ENCODE data around the gene INSRR. TPM values are rescaled to one million over a fixed set of nuclear protein-coding genes. Genes with fewer than 3 reads are reported as not detected.
A peak's percentile ranks its signal among the peaks of the same experiment; 100 is the strongest.

INSRR gene
- total RNA-seq, 1 experiment from 2014 or later = not detected

DNA sequence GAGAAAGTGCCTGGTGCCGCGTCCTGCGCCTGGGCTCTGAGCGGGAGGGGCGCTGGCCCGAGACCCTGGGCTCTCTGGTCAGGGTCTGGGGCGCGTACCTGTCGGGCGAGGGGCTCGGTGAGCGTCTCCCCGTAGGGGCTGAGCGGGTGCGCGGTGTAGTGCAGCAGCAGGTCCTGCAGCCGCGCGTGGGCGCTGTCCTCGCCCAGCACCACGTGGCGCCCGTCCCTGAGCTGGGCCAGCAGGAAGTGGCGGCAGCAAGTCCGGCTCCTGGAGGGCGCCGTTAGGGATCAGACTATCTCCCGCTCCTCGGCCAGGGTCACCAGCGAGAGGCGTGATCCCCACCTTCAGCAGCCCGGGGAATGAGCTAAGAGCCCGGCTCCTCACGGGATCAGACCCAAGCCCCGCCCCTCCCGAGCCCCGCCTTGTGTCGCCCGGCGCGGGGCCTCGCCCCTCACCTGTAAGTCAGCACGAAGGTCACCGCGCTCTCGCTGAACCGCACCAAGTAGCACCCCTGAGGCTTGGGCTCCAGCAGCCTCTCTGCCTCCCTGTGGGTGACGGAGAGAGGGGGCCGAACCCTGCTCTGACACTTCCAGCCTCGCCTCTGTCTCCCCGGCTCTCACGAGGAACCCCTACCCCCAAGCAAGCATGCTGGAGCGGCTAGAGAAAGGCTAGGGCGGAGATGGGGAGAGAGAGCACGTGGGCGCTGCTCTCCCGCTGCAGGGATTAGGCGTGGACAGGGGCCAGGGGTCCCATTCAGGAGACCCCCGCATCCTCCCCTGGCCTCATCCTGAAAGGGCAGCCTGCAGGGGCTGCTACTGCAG, 45.0 kb downstream of the INSRR start:
- in situ Hi-C loops (cut with HindIII; ENCODE audit: low sequenced_read_pairs) = no loop called here
- peak; percentile 24 for DNase-seq (ENCODE audit: low spot score)

DNA sequence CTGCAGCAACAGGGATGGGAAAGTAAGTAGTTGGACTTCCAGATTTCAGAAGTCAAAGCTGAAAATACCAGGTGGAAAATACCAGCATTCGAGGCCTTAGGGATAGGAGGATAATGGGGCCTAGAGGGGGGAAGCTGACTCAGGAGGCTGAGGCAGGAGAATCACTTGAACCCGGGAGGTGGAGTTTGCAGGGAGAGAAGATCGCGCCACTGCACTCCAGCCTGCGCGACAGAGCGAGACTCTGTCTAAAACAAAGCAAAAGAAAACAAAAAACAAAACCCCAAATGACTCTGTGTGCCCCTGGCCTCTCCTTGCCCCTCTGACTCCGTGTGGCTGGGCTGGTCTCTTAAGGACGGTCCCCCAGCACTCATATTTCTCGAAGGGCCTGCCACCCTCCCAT, 45.6 kb downstream of the INSRR start:
- DNase-seq (ENCODE audit: low spot score) = no peak
- in situ Hi-C loops (cut with HindIII; ENCODE audit: low sequenced_read_pairs) = no loop called here

DNA sequence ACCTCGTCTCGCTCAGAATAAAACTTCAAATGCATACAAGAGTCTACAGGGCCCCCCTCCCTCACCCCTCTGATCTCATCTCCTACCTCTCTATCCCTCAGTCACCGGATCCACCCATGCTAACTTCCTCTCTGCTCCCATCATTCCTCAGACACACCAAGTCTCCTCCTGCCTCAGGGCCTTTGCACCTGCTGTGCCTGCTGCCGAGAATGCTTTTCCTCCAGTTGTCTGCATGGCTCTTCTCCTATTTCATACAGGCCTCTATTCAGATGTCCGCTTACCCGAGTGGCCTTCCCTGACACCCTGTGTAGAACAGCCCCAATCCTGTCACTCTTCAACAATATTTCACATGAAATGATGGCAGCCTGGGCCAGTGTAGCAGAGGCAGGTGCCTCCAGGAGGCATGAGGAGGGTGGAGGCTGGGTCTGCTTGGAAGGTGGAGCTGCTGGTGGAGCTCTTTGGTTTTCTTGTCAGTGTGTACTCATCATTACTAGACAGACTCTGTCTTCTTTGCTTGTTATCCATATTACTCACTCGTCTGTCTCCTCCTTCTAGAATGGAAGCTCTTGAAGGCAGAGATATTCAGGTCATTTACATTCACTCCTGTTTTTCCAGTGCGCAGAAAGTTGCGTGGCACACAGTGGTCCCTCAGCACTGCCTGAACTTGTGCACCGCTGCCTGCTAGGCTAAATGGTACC, 46.5 kb downstream of the INSRR start:
- in situ Hi-C loops (cut with HindIII; ENCODE audit: low sequenced_read_pairs) = no loop called here
- DNase-seq (ENCODE audit: low spot score) = no peak

DNA sequence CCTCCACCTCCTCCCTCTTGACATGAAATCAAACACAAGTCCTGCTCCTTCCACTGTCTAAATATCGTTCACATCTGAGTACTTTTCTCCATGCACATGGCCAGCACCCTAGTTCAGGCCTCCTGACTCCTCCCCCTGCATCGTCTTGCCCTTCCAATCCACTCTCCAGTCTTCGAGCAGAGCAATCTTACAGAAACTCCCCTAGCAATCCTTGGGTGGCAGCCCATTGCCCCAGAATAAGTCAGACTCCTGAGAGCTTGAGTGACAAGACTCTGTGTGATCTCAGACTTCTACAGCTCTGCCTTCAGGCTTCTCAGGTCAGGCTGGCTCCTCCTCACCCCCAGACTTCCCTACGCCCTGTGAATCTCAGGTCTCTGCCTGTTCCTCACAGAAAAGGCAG, 47.7 kb downstream of the INSRR start:
- in situ Hi-C loops (cut with HindIII; ENCODE audit: low sequenced_read_pairs) = no loop called here
- DNase-seq (ENCODE audit: low spot score) = no peak

DNA sequence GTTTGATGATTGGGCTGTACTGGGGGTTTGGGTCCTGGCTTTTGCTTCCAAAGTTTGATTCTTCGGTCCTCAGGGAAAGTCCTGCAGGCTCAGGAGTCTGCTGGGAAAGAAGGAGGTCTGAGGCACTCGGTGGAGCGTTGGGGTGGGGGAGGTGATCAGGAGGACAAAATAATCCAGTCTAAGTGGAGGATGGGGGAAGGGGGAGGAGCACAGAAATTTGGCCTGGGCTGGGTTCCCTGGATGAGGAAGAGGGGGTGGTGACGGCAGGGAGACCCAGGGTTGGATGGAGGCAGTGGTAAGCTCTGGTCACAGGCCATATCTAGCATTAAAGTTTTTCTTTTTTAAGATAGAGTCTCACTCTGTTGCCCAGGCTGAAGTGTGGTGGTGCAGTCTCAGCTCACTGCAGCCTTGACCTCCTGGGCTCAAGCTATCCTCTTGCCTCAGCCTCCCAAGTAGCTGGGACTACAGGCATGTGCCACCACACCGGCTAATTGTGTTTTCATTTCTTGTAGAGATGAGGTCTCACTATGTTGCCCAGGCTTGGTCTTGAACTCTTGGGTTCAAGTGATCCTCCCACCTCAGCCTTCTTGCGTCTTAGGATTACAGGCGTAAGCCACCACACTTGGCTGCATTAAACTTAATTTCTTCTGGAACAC, 49.1 kb downstream of the INSRR start:
- in situ Hi-C loops (cut with HindIII; ENCODE audit: low sequenced_read_pairs) = no loop called here
- DNase-seq (ENCODE audit: low spot score) = no peak

DNA sequence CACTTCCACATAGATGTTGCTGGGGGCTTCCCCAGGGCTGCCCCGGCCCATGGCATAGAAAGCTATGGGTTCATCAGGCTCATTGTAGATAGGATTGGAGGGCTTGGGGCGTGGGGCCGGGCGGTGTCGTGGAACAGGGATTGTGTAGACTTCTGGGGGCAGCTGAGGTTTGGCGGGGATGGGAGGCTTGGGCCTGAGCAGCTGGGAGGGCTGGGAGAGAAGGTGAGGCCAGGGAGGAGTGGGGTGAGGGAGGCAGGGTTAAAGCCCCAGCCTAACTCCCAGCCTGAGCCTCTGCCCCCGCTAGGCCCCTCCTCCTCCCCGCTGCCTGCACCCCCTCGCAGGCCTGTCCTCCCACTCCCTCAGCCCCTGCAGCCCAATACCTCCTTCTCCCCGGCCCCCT, 49.6 kb downstream of the INSRR start:
- no peak for DNase-seq (ENCODE audit: low spot score)

DNA sequence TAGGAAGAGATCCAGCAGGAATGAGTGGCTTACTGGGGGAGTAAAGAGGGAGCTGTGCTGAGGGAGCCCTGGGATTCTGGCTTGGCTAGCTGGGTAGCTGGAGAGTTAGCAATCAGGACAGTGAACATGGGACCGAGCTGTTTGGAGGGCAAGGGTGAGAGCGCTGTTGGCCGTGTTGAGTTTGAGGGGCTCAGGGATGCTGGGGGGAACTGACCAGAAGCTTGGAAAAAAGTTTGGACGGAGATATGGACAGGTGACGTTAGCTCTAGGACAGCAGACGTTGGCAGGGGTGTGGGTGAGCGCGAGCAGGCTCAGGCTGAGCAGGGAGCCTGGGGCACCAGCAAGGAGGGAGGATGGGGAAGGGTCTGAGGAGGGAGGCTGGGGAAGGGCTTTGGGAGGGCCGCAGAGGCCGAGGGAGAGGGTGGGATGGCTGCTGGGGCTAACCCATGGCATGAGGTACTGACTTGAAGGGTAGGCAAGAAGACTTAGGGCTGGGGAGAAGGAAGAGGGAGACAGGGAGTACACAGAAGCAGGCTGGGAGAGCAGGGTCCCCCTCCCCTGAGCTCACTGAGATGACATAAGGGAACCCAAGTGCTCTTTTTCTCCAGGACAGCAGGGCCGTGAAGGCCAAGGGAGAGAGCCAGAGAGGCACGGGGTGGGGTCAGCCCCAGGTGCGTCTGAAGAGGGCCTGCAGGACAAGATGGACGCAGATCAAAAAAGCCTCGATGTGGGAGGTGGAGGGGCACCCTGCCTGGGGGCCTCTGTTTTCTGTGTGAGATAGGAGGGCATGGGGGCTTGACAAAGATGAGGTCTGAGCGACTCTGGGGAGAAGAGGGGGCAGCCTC, 50.5 kb downstream of the INSRR start:
- no peak for DNase-seq (ENCODE audit: low spot score)

More for the DNA sequence above, 49.6 kb downstream of the INSRR start:
- in situ Hi-C loops (cut with HindIII; ENCODE audit: low sequenced_read_pairs) = no loop called here

DNA sequence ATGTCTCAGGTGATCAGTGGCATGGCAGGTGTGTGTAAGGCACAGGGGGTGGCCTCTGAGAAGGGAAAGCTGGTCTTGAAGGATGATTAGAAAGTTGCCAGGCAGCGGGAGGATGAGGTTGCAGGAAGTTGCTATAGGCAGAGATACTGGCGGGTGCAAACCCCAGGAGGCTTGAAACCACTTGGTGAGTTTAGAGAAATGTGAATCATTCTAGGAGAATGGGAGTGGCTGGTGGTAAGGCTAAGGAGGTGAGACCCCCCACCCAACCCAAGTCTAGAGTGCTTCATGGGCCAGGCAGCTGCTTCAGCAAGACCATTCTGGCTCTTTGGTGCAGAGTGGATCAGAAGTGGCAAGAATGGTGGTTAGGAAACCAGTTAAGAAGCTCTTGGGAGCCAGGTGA, 51.3 kb downstream of the INSRR start:
- no peak for DNase-seq (ENCODE audit: low spot score)
- in situ Hi-C loops (cut with HindIII; ENCODE audit: low sequenced_read_pairs) = no loop called here

More for the DNA sequence above, 50.5 kb downstream of the INSRR start:
- in situ Hi-C loops (cut with HindIII; ENCODE audit: low sequenced_read_pairs) = no loop called here

DNA sequence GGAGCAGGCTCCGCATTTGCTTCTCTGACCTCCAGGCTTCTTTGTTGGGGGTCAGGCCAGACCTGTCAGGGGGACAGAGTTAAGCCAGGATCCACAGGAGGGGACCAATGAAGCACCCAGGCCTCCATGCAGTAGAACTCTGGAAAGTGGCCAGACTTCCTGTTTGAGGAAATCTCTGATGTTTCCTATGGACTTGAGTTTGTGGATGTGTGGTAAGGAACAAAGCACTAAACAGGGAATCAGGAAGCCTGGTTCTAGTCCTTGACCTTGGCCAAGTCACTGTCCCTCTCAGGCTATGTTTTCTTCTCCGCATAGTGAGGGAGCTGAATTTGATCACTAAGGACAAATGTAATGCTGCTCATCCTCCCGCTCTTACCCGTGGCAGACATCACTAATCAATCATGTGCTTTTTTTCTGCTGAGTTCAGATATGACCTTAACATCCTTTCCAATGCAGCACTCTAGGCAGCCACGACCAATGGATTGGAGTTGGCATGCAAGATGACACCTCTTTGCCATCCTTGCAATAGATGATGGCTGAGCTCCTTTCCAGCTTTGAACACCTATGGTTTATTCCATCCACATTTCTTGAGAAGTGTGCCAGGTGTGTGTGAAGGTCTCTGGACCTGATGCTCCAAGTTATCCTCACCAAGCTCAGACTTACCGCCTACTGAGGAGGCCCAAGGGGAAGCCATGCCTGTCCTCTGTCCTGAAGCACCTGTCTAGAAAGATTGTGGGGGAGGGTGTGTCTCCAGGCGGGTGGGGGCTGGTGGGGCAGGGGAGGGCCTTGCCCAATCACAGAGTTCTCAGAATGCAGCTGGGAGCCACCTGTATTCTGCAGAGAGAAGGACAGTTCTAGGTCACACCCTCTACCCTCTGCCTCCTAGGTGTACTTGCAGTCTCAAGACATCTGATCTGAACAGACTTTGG, 52.1 kb downstream of the INSRR start:
- no peak for DNase-seq (ENCODE audit: low spot score)

DNA sequence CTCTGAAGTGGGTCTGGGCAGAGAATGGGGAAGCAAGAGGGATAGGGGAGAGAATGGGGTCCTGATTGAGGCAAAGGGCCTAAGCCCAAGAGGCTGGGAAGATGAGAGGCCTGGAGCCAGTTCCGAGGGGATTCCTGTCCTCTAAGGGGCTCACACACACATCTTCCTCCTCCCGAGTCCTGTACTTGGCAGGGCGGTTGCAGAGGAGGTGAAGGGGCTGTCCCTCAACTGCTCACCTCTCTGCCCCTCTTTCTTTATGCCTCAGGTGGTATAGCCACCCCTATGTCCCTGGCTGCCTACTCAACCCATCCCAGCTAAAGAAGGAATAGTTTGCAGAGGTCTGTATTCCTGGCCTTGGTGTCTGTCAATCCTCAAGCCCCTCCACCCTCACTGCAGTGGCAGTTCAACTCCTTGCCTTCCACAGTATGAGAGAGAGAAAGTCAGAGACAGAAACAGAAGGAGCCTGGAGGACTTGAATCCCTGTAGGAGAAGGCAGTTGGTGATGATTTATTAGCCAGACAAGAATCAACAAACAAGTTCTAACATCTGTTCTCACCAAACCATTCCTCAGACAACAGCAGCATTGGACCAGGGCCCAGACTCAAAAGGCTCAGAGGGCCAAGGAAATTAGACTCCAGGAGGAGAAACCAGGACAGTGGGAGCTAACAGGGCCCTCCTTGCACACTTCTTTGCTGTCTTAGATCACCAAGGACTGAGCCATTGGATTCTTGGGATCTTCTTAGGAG, 53.0 kb downstream of the INSRR start:
- no peak for DNase-seq (ENCODE audit: low spot score)
- in situ Hi-C loops (cut with HindIII; ENCODE audit: low sequenced_read_pairs) = no loop called here

More for the DNA sequence above, 52.1 kb downstream of the INSRR start:
- in situ Hi-C loops (cut with HindIII; ENCODE audit: low sequenced_read_pairs) = no loop called here

DNA sequence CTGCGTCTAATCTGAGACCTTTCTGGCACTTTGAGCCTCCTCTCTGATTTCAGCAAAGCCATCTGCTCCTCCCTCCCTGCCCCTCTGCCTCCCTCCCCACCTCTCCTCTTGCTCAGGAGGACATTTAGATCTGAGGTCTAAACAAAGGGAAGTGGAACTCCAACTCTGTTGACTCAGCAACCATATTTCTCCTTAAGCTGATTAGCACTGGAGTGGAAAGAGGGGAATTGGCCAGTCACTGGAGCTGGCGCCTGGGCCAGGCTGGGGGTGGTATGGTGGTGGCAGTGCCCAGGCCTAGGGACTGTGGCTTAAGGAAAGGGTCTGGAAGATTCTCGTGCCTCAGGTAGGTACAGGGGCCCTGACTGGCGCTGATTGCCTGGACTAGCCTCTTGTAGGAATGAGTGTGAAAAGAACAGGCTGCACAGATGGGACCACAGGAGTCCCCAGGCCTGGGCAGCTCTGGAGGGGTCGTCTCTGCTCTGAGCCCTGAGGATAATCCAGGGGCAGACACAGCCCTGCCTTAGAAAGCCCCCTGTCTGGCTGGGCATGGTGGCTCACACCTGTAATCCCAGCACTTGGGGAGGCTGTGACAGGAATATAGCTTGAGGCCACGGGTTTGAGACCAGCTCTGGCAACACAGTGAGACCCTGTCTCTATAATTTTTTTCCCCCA, 54.2 kb downstream of the INSRR start:
- DNase-seq (ENCODE audit: low spot score) = no peak
- in situ Hi-C loops (cut with HindIII; ENCODE audit: low sequenced_read_pairs) = no loop called here

DNA sequence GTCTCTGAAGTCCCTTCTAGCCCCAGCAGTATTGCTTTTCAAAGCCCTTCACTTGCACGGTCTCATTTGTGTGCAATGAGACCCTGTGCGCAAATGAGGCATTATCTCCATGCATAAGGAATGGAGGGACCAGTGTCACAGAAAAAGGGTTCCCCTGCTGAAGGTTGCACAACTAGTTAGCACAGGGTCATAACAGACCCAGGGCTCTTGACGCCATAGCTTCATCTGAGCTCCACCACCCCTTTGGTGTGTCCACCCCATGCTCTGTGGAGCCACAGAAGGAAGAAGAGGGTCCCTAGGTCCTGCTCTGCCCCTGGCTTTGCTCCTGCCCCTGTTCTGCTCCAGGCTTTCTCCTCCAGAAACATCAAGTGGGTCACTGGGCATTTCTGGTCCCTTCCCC, 54.9 kb downstream of the INSRR start:
- in situ Hi-C loops (cut with HindIII; ENCODE audit: low sequenced_read_pairs) = no loop called here
- DNase-seq (ENCODE audit: low spot score) = no peak

DNA sequence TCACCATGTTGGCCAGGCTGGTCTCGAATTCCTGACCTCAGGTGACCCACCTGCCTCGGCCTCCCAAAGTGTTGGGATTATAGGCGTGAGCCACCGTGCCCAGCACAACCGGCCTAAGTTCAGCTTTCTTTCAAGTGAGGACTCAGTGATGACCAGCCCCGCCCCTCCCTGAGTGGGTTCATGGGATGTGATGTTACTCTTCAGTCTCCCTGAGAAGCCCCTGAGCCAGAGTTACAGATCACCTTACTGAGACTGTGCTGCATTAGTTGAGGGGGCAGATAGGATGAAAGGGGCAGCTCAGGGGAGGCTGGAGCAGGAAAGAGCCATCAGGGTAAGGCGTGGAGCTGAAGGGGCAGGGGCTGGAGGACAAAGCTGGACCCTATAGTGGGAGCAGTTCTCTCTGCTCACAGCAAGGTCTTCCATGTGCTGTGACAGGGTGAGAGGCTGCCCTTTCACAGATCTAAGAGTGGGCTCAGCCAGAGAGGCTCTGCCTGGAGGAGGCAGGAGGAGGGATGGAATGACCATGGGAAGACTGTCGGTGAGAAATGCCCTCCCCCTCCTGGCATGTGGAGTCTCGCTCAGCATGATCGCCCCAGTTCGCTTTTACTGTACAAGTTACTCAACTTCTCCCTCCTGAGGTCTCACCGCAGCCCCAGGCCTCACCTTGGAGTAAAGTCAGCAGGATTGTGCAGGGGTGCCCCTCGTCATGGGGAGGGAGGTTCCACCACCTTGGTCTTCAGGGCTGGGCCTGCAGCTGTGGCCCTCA, 55.6 kb downstream of the INSRR start:
- no peak for DNase-seq (ENCODE audit: low spot score)
- in situ Hi-C loops (cut with HindIII; ENCODE audit: low sequenced_read_pairs) = no loop called here

DNA sequence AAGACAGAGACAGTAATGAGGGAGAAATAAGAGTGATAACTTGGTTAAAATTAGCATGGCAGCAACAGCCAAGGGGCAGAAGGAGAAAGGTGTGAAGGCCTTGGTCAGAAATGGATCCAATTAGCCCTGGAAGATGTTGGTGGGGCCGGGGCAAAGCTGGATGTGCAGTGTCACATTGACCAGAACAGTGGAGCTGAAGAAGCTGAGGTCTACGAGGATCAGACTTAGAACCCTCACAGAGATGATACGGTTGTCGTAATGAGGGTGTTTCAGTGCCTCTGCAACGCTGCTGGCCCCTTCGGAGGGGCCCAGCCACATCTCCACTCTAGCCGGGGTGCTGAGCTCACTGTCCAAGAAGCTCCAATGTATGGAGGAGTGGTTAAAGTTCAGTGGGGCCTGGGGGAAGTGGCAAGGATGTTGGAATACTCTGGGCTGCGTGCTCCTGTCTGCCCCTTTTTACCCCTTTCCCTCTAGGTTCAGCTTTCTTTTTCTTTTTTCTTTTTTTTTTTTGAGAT, 56.4 kb downstream of the INSRR start:
- in situ Hi-C loops (cut with HindIII; ENCODE audit: low sequenced_read_pairs) = no loop called here
- no peak for DNase-seq (ENCODE audit: low spot score)

DNA sequence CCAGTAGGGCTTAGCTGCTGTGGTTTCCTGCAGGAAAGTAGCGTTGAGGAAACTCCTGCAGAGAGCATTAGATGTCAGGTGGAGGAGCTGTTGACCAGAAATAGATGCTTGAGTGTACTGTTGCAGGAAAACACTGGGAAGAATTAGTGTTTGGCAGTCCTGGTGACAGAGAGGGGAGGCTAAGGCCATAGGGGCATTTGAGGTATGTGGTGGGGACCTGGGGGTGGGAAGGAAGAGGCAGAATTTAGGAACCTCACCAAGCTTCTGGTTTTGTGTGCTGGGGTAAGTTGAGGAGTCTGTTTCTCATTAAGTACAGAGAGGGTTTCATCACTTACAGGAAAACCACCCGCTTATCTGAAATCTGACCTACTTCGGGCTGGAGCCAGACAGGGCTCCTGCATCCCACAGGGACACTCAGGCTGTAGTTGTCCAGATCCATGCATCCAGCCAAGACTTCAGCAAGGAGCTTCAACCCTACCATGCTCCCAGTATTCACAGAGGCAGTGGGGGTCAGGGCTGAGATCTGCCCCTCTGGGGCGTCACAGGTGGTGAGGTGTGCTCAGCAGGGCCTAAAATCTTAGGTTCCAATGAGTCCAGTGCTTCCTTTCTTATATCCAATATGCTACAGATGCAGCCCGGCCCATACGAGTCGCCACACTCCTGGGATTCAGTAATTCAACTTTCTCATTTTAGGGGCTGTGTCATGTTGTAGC, 57.4 kb downstream of the INSRR start:
- in situ Hi-C loops (cut with HindIII; ENCODE audit: low sequenced_read_pairs) = no loop called here
- peak; percentile 68 for DNase-seq (ENCODE audit: low spot score)
